ENCODE data around the gene RFX2. TPM values are rescaled to one million over a fixed set of nuclear protein-coding genes. Genes with fewer than 3 reads are reported as not detected.

RFX2 gene
- total RNA-seq, 2 donors from 2014 or later, result 6.6 to 11.0 TPM

DNA sequence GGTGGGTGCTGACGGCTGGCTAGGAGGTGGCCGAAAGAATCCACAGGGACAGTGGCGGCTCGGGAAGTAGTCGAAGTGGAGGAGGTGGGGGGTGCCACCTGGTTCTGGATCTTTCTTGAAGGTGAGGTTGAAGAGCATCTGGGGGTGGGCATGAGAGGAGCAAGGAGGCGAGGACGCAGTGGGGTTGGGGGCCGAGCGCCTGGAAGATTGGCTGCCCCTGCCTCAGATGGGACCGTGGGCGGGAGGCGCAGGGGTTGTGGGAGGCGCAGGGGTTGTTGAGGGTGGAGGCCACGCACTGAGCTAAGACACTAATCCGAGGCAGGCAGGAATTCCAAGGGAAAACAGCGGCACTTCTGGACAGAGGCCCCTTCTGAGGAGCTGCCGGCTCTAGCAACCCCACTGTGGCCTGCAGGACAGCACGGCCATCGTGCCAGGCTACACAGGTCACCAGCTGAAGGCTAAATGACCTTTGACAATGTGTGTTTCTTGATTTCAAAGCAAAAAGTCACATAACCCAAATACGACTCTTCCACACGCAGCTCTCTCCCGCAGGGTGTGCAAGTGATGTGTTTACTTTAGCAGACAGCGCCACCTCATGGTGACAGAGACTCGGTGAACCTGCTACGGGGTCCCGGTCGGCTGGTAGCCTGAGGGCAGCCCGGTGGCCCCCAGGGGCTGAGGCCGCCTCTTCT lies 88.3 kb downstream of the RFX2 start:
- no peak overlapping the region for H3K27ac ChIP-seq (ENCODE audit: low read depth, low read length)
- H3K36me3 Mint-ChIP-seq (ENCODE audit: low read depth), result no peaks in the 10 kb centered on the region
- 46 to 56% methylated on average over 20 to 29 of the region's 29 CpGs for whole genome bisulfite sequencing, 2 experiments (ENCODE audit: insufficient coverage in 1 of 2, insufficient read length in 1 of 2)
- H3K4me1 ChIP-seq (ENCODE audit: control insufficient read depth, insufficient read depth, low read length), result peaks cover 2% of the 10 kb centered on the region
- no peaks in the 10 kb centered on the region for H3K27me3 ChIP-seq (ENCODE audit: control insufficient read depth, insufficient read depth, low read length, poor library complexity, severe bottlenecking)
- H3K36me3 ChIP-seq (ENCODE audit: control insufficient read depth, insufficient read depth, low read length), result no peaks in the 10 kb centered on the region
- H3K4me3 ChIP-seq (ENCODE audit: low read length), result no peak overlapping the region
- H3K27me3 Mint-ChIP-seq (ENCODE audit: insufficient read depth), result peaks cover 10% of the 10 kb centered on the region
- peak; percentile 95 for DNase-seq
- no peaks in the 10 kb centered on the region for H3K9me3 Mint-ChIP-seq
- H3K27ac Mint-ChIP-seq, result no peak overlapping the region
- TF ChIP-seq, protein P1, sequence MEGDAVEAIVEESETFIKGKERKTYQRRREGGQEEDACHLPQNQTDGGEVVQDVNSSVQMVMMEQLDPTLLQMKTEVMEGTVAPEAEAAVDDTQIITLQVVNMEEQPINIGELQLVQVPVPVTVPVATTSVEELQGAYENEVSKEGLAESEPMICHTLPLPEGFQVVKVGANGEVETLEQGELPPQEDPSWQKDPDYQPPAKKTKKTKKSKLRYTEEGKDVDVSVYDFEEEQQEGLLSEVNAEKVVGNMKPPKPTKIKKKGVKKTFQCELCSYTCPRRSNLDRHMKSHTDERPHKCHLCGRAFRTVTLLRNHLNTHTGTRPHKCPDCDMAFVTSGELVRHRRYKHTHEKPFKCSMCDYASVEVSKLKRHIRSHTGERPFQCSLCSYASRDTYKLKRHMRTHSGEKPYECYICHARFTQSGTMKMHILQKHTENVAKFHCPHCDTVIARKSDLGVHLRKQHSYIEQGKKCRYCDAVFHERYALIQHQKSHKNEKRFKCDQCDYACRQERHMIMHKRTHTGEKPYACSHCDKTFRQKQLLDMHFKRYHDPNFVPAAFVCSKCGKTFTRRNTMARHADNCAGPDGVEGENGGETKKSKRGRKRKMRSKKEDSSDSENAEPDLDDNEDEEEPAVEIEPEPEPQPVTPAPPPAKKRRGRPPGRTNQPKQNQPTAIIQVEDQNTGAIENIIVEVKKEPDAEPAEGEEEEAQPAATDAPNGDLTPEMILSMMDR (conservative IDR thresholded peaks at IDR 0.05), result peak; percentile 97
- H3K9me3 ChIP-seq (ENCODE audit: control insufficient read depth, low read length), result no peaks in the 10 kb centered on the region
- H3K4me1 Mint-ChIP-seq, result peaks cover 6% of the 10 kb centered on the region
- no peak overlapping the region for H3K9ac ChIP-seq (ENCODE audit: extremely low read depth, low read length, poor library complexity, severe bottlenecking)
- no peak overlapping the region for H3K4me3 Mint-ChIP-seq

DNA sequence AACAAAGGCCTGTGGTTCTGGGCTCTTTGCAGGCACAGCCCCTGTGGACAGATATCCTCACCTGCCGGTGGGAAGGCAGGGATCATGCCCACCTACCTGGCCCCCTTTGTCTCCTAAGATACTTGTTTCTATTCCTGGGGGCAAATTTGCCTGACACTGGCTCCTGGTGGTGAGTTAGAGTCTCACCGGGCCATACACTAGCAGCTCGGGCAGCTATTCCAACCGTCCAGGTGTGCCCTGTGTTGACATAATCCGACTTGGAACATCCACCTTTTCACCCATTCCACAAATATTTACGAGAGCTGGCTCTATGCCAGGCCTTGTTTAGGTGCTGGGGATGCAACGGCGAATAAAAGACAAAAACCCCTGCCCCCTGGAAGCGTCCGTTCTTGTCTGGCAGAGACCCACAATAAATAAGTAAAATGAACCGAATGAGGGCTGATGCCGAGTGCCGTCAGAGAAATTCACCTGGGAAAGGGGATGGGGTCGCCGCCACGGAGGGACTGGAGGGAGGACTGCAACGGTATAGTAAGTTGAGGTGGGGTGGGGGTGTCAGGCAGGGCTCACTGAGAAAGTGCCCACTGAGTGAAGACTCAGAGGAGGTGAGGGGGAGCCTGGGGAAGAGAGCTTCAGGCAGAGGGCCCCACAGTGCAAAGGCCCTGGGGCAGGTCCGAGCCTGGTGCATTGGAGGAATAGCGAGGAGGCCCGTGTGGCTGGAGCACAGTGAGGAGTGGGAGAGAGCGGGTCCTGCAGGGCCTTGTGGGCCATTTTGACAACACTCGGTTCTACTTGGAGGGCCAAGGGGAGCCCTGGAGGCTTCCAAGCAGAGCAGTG lies 89.1 kb downstream of the RFX2 start:
- H3K4me1 ChIP-seq (ENCODE audit: control insufficient read depth, insufficient read depth, low read length), result peaks cover 2% of the 10 kb centered on the region
- no peak overlapping the region for H3K27ac ChIP-seq (ENCODE audit: low read depth, low read length)
- Mint-ChIP-seq H3K27me3 (ENCODE audit: insufficient read depth) (peaks cover 13% of the 10 kb centered on the region), H3K4me3 (no peak overlapping the region), H3K27ac (no peak overlapping the region), H3K4me1 (peaks cover 6% of the 10 kb centered on the region), H3K9me3 (no peaks in the 10 kb centered on the region), H3K36me3 (ENCODE audit: low read depth) (no peaks in the 10 kb centered on the region)
- TF ChIP-seq, protein P1 (conservative IDR thresholded peaks at IDR 0.05), result peak; percentile 26
- H3K9me3 ChIP-seq (ENCODE audit: control insufficient read depth, low read length), result no peaks in the 10 kb centered on the region
- DNase-seq, result no peak
- WGBS, 2 experiments (ENCODE audit: insufficient coverage in 1 of 2, insufficient read length in 1 of 2), result 90 to 91% methylated on average over 17 to 22 of the region's 22 CpGs
- no peak overlapping the region for H3K4me3 ChIP-seq (ENCODE audit: low read length)
- H3K9ac ChIP-seq (ENCODE audit: extremely low read depth, low read length, poor library complexity, severe bottlenecking), result no peak overlapping the region
- no peaks in the 10 kb centered on the region for H3K27me3 ChIP-seq (ENCODE audit: control insufficient read depth, insufficient read depth, low read length, poor library complexity, severe bottlenecking)
- H3K36me3 ChIP-seq (ENCODE audit: control insufficient read depth, insufficient read depth, low read length), result no peaks in the 10 kb centered on the region

DNA sequence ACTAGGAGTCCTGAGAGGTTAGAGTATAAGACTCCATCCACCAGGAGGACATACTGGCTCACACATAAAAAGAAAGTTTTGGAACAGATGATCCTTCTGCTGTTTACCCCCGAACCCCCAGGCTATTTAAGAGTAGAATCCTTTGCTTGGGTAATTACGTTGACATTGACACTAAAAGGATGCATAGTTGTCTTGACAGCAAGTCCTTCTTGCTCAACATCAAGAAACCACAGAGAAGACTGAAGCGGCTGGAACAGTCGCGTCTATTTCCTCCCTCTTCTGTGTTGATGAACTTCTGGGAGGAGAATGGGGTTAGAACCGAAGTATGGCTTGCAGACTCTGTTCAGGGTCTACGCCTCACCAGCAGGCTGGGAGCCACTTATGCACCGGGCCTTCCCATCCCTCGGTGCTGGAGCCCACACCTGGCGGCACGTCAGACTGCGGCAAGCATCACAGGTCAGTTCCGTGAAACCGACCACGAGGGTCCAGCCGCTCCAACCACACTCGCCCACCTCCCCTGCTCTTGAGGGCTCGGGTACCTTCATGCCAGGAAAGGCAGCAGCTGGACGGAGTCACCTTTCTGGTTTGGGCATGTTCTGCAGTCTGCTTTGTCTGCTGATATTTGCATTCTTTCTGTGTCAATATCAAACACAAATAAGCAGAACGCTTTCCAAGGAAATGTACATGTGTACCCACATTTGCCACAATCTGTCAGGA lies 90.0 kb downstream of the RFX2 start:
- no peak overlapping the region for H3K27ac ChIP-seq (ENCODE audit: low read depth, low read length)
- TF ChIP-seq, protein P1 (conservative IDR thresholded peaks at IDR 0.05), result no peak
- H3K36me3 Mint-ChIP-seq (ENCODE audit: low read depth), result no peaks in the 10 kb centered on the region
- H3K9ac ChIP-seq (ENCODE audit: extremely low read depth, low read length, poor library complexity, severe bottlenecking), result no peak overlapping the region
- WGBS, 2 experiments (ENCODE audit: insufficient coverage in 1 of 2, insufficient read length in 1 of 2), result 92 to 93% methylated on average over 15 to 20 of the region's 20 CpGs
- H3K9me3 ChIP-seq (ENCODE audit: control insufficient read depth, low read length), result no peaks in the 10 kb centered on the region
- no peak overlapping the region for H3K4me3 Mint-ChIP-seq
- H3K36me3 ChIP-seq (ENCODE audit: control insufficient read depth, insufficient read depth, low read length), result no peaks in the 10 kb centered on the region
- no peak overlapping the region for H3K27ac Mint-ChIP-seq
- DNase-seq, result no peak
- peaks cover 13% of the 10 kb centered on the region for H3K27me3 Mint-ChIP-seq (ENCODE audit: insufficient read depth)
- H3K27me3 ChIP-seq (ENCODE audit: control insufficient read depth, insufficient read depth, low read length, poor library complexity, severe bottlenecking), result no peaks in the 10 kb centered on the region
- peaks cover 6% of the 10 kb centered on the region for H3K4me1 Mint-ChIP-seq
- no peak overlapping the region for H3K4me3 ChIP-seq (ENCODE audit: low read length)
- H3K9me3 Mint-ChIP-seq, result no peaks in the 10 kb centered on the region
- peaks cover 2% of the 10 kb centered on the region for H3K4me1 ChIP-seq (ENCODE audit: control insufficient read depth, insufficient read depth, low read length)

All from endodermal cell (in vitro differentiated cells).